ENCODE data around the gene RPS26. TPM values are rescaled to one million over a fixed set of nuclear protein-coding genes. Genes with fewer than 3 reads are reported as not detected.

Gene RPS26
- total and polyA plus RNA-seq, 9 of the 15 experiments (the other 6 are each of a cell fraction or from before 2014, with no cell fraction given) = 70.2 to 1,589 (median 852) TPM

DNA sequence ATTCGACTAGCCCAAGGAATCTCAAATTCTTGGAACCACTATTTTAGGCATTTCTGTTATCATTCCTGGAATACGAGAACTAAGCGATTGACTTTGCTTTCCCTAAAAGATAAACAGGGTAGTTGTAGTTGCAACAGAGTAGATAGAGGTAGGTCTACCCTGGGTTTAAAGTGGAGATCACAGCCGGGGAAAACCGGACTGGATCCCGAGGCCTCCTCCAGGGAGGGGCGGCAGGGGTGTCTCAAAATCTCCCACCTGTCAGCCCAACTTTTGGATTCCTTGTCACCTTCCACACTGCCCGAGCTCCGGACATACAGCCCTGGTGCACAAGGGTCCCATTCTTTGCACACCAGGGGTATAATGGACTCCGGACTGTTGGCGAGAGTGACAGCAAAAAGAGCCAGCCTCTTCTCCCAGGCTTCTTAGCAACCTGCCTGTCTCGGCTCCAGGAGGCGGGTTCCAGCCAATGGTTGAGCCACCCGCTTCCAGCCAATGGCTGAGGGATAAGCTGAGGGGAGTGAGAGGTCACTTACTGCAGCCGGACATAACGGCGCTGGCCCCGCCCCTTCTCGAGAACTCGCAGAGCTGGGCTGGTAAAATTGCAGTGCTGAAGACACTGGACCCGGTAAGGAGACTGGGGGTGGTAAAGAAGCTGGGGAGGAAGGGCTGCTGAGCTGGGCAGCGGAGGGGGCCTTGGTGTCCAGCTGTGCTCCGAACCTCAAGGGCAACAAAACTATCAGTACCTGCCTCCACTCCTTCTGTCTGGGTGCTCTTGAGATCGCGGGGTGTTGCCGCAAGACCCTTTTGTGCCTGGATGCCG is 44.8 kb upstream of the RPS26 start, which contains the start of gene SUOX (continued):
- TF ChIP-seq, protein P1, sequence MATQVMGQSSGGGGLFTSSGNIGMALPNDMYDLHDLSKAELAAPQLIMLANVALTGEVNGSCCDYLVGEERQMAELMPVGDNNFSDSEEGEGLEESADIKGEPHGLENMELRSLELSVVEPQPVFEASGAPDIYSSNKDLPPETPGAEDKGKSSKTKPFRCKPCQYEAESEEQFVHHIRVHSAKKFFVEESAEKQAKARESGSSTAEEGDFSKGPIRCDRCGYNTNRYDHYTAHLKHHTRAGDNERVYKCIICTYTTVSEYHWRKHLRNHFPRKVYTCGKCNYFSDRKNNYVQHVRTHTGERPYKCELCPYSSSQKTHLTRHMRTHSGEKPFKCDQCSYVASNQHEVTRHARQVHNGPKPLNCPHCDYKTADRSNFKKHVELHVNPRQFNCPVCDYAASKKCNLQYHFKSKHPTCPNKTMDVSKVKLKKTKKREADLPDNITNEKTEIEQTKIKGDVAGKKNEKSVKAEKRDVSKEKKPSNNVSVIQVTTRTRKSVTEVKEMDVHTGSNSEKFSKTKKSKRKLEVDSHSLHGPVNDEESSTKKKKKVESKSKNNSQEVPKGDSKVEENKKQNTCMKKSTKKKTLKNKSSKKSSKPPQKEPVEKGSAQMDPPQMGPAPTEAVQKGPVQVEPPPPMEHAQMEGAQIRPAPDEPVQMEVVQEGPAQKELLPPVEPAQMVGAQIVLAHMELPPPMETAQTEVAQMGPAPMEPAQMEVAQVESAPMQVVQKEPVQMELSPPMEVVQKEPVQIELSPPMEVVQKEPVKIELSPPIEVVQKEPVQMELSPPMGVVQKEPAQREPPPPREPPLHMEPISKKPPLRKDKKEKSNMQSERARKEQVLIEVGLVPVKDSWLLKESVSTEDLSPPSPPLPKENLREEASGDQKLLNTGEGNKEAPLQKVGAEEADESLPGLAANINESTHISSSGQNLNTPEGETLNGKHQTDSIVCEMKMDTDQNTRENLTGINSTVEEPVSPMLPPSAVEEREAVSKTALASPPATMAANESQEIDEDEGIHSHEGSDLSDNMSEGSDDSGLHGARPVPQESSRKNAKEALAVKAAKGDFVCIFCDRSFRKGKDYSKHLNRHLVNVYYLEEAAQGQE (IDR thresholded peaks at IDR 0.05; ENCODE audit: borderline replicate concordance) = peak; percentile 71
- TF ChIP-seq, protein P1 (CRISPR knock-in tag; IDR thresholded peaks at IDR 0.05; ENCODE audit: low read depth) = no peak
- TF ChIP-seq RB1 (IDR thresholded peaks at IDR 0.05; ENCODE audit: low read depth) (no peak), TBP (optimal IDR thresholded peaks at IDR 0.05; ENCODE audit: low read depth, low read length) (peak; percentile 78), ZBTB7A (IDR thresholded peaks at IDR 0.05; ENCODE audit: borderline replicate concordance, control insufficient read depth, low read depth, low read length) (0 out of 2 replicates have a peak, but pooled peaks have one; percentile 39)
- TF ChIP-seq, protein P2, sequence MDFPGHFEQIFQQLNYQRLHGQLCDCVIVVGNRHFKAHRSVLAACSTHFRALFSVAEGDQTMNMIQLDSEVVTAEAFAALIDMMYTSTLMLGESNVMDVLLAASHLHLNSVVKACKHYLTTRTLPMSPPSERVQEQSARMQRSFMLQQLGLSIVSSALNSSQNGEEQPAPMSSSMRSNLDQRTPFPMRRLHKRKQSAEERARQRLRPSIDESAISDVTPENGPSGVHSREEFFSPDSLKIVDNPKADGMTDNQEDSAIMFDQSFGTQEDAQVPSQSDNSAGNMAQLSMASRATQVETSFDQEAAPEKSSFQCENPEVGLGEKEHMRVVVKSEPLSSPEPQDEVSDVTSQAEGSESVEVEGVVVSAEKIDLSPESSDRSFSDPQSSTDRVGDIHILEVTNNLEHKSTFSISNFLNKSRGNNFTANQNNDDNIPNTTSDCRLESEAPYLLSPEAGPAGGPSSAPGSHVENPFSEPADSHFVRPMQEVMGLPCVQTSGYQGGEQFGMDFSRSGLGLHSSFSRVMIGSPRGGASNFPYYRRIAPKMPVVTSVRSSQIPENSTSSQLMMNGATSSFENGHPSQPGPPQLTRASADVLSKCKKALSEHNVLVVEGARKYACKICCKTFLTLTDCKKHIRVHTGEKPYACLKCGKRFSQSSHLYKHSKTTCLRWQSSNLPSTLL (IDR thresholded peaks at IDR 0.05) = peak; percentile 67; the same call in 1 of the 2 replicates
- TF ChIP-seq, protein P3, sequence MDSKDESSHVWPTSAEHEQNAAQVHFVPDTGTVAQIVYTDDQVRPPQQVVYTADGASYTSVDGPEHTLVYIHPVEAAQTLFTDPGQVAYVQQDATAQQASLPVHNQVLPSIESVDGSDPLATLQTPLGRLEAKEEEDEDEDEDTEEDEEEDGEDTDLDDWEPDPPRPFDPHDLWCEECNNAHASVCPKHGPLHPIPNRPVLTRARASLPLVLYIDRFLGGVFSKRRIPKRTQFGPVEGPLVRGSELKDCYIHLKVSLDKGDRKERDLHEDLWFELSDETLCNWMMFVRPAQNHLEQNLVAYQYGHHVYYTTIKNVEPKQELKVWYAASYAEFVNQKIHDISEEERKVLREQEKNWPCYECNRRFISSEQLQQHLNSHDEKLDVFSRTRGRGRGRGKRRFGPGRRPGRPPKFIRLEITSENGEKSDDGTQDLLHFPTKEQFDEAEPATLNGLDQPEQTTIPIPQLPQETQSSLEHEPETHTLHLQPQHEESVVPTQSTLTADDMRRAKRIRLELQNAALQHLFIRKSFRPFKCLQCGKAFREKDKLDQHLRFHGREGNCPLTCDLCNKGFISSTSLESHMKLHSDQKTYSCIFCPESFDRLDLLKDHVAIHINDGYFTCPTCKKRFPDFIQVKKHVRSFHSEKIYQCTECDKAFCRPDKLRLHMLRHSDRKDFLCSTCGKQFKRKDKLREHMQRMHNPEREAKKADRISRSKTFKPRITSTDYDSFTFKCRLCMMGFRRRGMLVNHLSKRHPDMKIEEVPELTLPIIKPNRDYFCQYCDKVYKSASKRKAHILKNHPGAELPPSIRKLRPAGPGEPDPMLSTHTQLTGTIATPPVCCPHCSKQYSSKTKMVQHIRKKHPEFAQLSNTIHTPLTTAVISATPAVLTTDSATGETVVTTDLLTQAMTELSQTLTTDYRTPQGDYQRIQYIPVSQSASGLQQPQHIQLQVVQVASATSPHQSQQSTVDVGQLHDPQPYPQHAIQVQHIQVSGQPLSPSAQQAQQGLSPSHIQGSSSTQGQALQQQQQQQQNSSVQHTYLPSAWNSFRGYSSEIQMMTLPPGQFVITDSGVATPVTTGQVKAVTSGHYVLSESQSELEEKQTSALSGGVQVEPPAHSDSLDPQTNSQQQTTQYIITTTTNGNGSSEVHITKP (IDR thresholded peaks at IDR 0.05; ENCODE audit: partially characterized antibody) = peak; percentile 7
